DMS153 treated with DMSO at 0.1 percent for 48 hours (cell line): Measurements from ENCODE around the gene ACSL5.
"Not testable (repeated sequence)": the region's sequence is repeated elsewhere in the genome, so short reads cannot be mapped to it uniquely, and the experiment has no call there.

Experiments used
- DNase-seq: peaks from one replicate; lab custom pipeline; 2025; ENCODE audit not compliant: unreplicated experiment; lab: John Stamatoyannopoulos, UW

The ACSL5 gene

GRCh38 chr10:112456533-112456932, 82.6 kb downstream of the ACSL5 start:
- no peak for DNase-seq

GRCh38 chr10:112460366-112460765, 86.5 kb downstream of the ACSL5 start:
- DNase-seq: no peak

GRCh38 chr10:112461029-112461887, 87.3 kb downstream of the ACSL5 start:
- no peak for DNase-seq

- DNase-seq: not testable (repeated sequence)
Observed at GRCh38 chr10:112464074-112464473, 90.2 kb downstream of the ACSL5 start.

- no peak for DNase-seq
Observed at GRCh38 chr10:112465299-112465883, 91.5 kb downstream of the ACSL5 start.

- DNase-seq: no peak
Observed at GRCh38 chr10:112466802-112467201, 92.9 kb downstream of the ACSL5 start.

- no peak for DNase-seq
Observed at GRCh38 chr10:112467541-112468075, 93.7 kb downstream of the ACSL5 start.

GRCh38 chr10:112471878-112472487, 98.1 kb downstream of the ACSL5 start:
- DNase-seq: peak; percentile 51

GRCh38 chr10:112475575-112476218, 101.8 kb downstream of the ACSL5 start:
- no peak for DNase-seq
